Right lung (tissue), 5 donors: ENCODE data around the gene SIK3. TPM values are rescaled to one million over a fixed set of nuclear protein-coding genes. Genes with fewer than 3 reads are reported as not detected.

Experiments
- DNase-seq, 2 donors: peaks; one replicate each; pipeline ENCODE4 v3.0.0-alpha.2; 2013
- polyA plus RNA-seq, 5 donors: library from polyadenylated mRNA; unstranded; fragments of 120-200 nt; gene quantifications; one replicate each; pipeline versions ENCODE4 v1.2.1 to v1.2.3, GENCODE V29; 2013; ENCODE audit warnings: inconsistent platforms in 1 of 5, low replicate concordance in 1 of 5; ENCODE audit not compliant: insufficient read length in 5 of 5, insufficient read depth in 1 of 5

Gene SIK3
- polyA plus RNA-seq, 5 donors: 25.9 to 41.9 (median 29.5) TPM

- no peak for DNase-seq
These were observed 127.5 kb downstream of the SIK3 start for GRCh38 chr11:116970485-116971292.

- no peak for DNase-seq
These were observed 128.5 kb downstream of the SIK3 start for GRCh38 chr11:116969694-116970093.

GRCh38 chr11:116964269-116964668 is 134.0 kb downstream of the SIK3 start:
- no peak for DNase-seq

- no peak for DNase-seq
These were observed 134.4 kb downstream of the SIK3 start for GRCh38 chr11:116963813-116964212.

- no peak for DNase-seq
These were observed 136.1 kb downstream of the SIK3 start for GRCh38 chr11:116962108-116962507.

GRCh38 chr11:116960930-116961329 is 137.3 kb downstream of the SIK3 start:
- DNase-seq: no peak

GRCh38 chr11:116958246-116958645 is 140.0 kb downstream of the SIK3 start:
- DNase-seq: no peak

GRCh38 chr11:116955949-116956348 is 142.3 kb downstream of the SIK3 start:
- no peak for DNase-seq

- DNase-seq: no peak
These were observed 142.7 kb downstream of the SIK3 start for GRCh38 chr11:116955548-116955947.

GRCh38 chr11:116953530-116954285 is 144.5 kb downstream of the SIK3 start:
- no peak for DNase-seq

GRCh38 chr11:116951762-116952161 is 146.5 kb downstream of the SIK3 start:
- no peak for DNase-seq

- no peak for DNase-seq
These were observed 148.0 kb downstream of the SIK3 start for GRCh38 chr11:116950210-116950609.

- no peak for DNase-seq
These were observed 149.8 kb downstream of the SIK3 start for GRCh38 chr11:116948391-116948790.

GRCh38 chr11:116946414-116946813 is 151.8 kb downstream of the SIK3 start:
- no peak for DNase-seq

GRCh38 chr11:116939499-116939898 is 158.7 kb downstream of the SIK3 start:
- no peak for DNase-seq

- no peak for DNase-seq
These were observed 159.7 kb downstream of the SIK3 start for GRCh38 chr11:116938471-116939070.

GRCh38 chr11:116936754-116937446 is 161.3 kb downstream of the SIK3 start:
- DNase-seq: no peak

GRCh38 chr11:116935514-116935913 is 162.7 kb downstream of the SIK3 start:
- no peak for DNase-seq

- DNase-seq: no peak
These were observed 163.1 kb downstream of the SIK3 start for GRCh38 chr11:116935089-116935488.

GRCh38 chr11:116933961-116934360 is 164.3 kb downstream of the SIK3 start:
- no peak for DNase-seq

- no peak for DNase-seq
These were observed 166.0 kb downstream of the SIK3 start for GRCh38 chr11:116932181-116932580.
